SK-N-SH treated with all-trans-retinoic acid at 6 μM for 48 hours (cell line): ENCODE results near the gene BCAT1.

Experiments used
- ATAC-seq: fragments of 200-7000 bp; cut with Tn5 transposase; 3 replicates; pipeline ENCODE4 v1.9.1; 2020; ENCODE audit warnings: mild to moderate bottlenecking, moderate library complexity
- ARNTL ChIP-seq: fragments of 450-650 bp; formaldehyde crosslinking; IDR thresholded peaks from 2 replicates; pipeline ENCODE4 v1.5.0; 2020; ENCODE audit warnings: low read depth, mild to moderate bottlenecking, moderate library complexity, borderline replicate concordance
- BACH2 ChIP-seq: fragments of 250-450 bp; sonication (Bioruptor Pico); IDR thresholded peaks from 2 replicates; pipeline ENCODE4 v1.9.0; 2021; ENCODE audit warnings: mild to moderate bottlenecking, borderline replicate concordance
- CSDC2 ChIP-seq: fragments of 250-450 bp; sonication (Bioruptor Pico); IDR thresholded peaks from 2 replicates; pipeline ENCODE4 v1.5.0; 2020; ENCODE audit warnings: mild to moderate bottlenecking, moderate library complexity
- ESRRG ChIP-seq: fragments of 250-450 bp; sonication (Bioruptor Pico); IDR thresholded peaks from 2 replicates; pipeline ENCODE4 v1.6.1; 2021; ENCODE audit warnings: mild to moderate bottlenecking
- GLIS3 ChIP-seq: fragments of 250-450 bp; sonication (Bioruptor Pico); IDR thresholded peaks from 2 replicates; pipeline ENCODE4 v1.5.0; 2020; ENCODE audit warnings: mild to moderate bottlenecking, moderate library complexity
- ISL1 ChIP-seq: fragments of 250-450 bp; sonication (Bioruptor Pico); IDR thresholded peaks from 2 replicates; pipeline ENCODE4 v2.1.2; 2022; ENCODE audit warnings: mild to moderate bottlenecking, moderate library complexity
- OSR1 ChIP-seq: fragments of 250-450 bp; sonication (Bioruptor Pico); IDR thresholded peaks from 2 replicates; pipeline ENCODE4 v1.8.0; 2022; ENCODE audit warnings: moderate library complexity, mild to moderate bottlenecking, inconsistent platforms
- PPARA ChIP-seq: fragments of 250-450 bp; sonication (Bioruptor Pico); IDR thresholded peaks from 2 replicates; pipeline ENCODE4 v1.5.0; 2020; ENCODE audit warnings: mild to moderate bottlenecking, borderline replicate concordance
- RARB ChIP-seq: fragments of 250-450 bp; sonication (Bioruptor Pico); IDR thresholded peaks from 2 replicates; pipeline ENCODE4 v1.8.0; 2021; ENCODE audit warnings: mild to moderate bottlenecking, moderate library complexity
- SNAI2 ChIP-seq: fragments of 250-450 bp; sonication (Bioruptor Pico); IDR thresholded peaks from 2 replicates; pipeline ENCODE4 v1.5.0; 2020; ENCODE audit warnings: mild to moderate bottlenecking, moderate library complexity
- TCF4 ChIP-seq: fragments of 250-450 bp; sonication (Bioruptor Pico); IDR thresholded peaks from 2 replicates; pipeline ENCODE4 v1.8.0; 2021; ENCODE audit warnings: mild to moderate bottlenecking, moderate library complexity, borderline replicate concordance
- TOX ChIP-seq: fragments of 250-450 bp; sonication (Bioruptor Pico); IDR thresholded peaks from 2 replicates; pipeline ENCODE4 v1.8.0; 2021; ENCODE audit warnings: mild to moderate bottlenecking, moderate library complexity, borderline replicate concordance
- ZC3H10 ChIP-seq: fragments of 250-450 bp; sonication (Bioruptor Pico); IDR thresholded peaks from 2 replicates; pipeline ENCODE4 v1.5.1; 2021; ENCODE audit warnings: mild to moderate bottlenecking, moderate library complexity
- ZFP3 ChIP-seq: fragments of 250-450 bp; sonication (Bioruptor Pico); IDR thresholded peaks from 2 replicates; pipeline ENCODE4 v1.5.0; 2020; ENCODE audit warnings: mild to moderate bottlenecking, moderate library complexity
- ZFP30 ChIP-seq: fragments of 450-650 bp; formaldehyde crosslinking; IDR thresholded peaks from 2 replicates; pipeline ENCODE4 v1.5.0; 2022; ENCODE audit warnings: mild to moderate bottlenecking, moderate library complexity
- ZNF565 ChIP-seq: fragments of 450-650 bp; formaldehyde crosslinking; conservative IDR thresholded peaks from 2 replicates; pipeline ENCODE4 v1.5.0; 2020; ENCODE audit warnings: low read depth, mild to moderate bottlenecking, moderate library complexity
- ZNF70 ChIP-seq: fragments of 450-650 bp; formaldehyde crosslinking; IDR thresholded peaks from 2 replicates; pipeline ENCODE4 v1.5.0; 2020; ENCODE audit warnings: mild to moderate bottlenecking, moderate library complexity
- ZNF8 ChIP-seq: fragments of 450-650 bp; formaldehyde crosslinking; IDR thresholded peaks from 2 replicates; pipeline ENCODE4 v1.5.0; 2020; ENCODE audit warnings: mild to moderate bottlenecking, moderate library complexity
- TF ChIP-seq, protein P1 (sequence below): fragments of 250-450 bp; sonication (Bioruptor Pico); IDR thresholded peaks from 2 replicates; pipeline ENCODE4 v1.5.1; 2020; ENCODE audit warnings: low read depth, mild to moderate bottlenecking, moderate library complexity
- TF ChIP-seq, protein P2 (sequence below): fragments of 250-450 bp; sonication (Bioruptor Pico); IDR thresholded peaks from 2 replicates; pipeline ENCODE4 v1.5.0; 2020; ENCODE audit warnings: mild to moderate bottlenecking, moderate library complexity
- TF ChIP-seq, protein P3 (sequence below): fragments of 250-450 bp; sonication (Bioruptor Pico); IDR thresholded peaks from 2 replicates; pipeline ENCODE4 v1.5.1; 2021; ENCODE audit warnings: mild to moderate bottlenecking, moderate library complexity

The BCAT1 gene

DNA sequence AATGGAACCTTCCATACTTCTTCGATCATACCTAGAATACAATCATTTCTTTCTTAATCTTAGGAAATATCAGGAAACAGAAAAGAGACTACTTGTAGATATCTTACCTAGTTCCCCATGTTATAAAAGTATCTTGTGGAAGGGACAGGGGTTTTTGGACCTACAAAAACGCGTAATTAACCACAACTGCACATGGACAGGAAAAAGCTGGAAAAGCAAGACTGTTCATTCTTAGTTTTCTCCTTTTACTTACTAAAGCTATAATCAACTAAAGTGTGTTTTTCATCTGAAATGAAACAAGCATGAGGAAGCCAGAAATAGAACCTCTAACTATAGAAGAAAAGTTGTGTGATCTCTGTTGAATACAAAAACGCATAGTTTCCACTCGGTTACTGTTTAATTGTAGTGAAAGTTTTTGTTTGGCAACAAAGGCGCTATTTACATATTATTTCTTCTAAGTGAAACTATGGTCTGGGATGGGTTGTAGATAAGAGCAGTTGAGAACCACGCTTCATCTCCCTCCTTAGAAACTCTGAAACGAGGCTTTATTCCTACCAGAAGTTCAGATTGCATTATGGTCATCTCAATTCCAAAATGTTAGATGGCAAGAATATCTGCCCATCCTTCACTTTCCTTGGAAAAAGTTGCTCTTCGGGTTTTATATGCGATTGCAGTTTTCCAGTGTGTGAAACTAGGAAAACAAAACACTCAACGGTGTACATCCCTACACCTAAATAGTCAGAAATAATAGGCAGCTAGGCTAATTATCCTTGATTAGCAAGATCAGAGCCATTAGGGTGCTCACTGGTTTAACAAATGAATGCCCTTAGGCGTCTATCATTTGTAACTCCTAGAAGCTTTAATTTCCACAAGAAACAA is 1.1 kb downstream of the BCAT1 start (continued):
- TF ChIP-seq GLIS3 = no peak
- TF ChIP-seq TOX (CRISPR knock-in tag) = no peak
- TF ChIP-seq ISL1 (CRISPR knock-in tag) = no peak
- TF ChIP-seq ZC3H10 (CRISPR knock-in tag) = no peak
- TF ChIP-seq, protein P1, sequence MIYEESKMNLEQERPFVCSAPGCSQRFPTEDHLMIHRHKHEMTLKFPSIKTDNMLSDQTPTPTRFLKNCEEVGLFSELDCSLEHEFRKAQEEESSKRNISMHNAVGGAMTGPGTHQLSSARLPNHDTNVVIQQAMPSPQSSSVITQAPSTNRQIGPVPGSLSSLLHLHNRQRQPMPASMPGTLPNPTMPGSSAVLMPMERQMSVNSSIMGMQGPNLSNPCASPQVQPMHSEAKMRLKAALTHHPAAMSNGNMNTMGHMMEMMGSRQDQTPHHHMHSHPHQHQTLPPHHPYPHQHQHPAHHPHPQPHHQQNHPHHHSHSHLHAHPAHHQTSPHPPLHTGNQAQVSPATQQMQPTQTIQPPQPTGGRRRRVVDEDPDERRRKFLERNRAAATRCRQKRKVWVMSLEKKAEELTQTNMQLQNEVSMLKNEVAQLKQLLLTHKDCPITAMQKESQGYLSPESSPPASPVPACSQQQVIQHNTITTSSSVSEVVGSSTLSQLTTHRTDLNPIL (CRISPR knock-in tag) = no peak
- TF ChIP-seq CSDC2 = no peak
- TF ChIP-seq ESRRG = no peak
- no peak for TF ChIP-seq ZFP3 (CRISPR knock-in tag)
- no peak for TF ChIP-seq PPARA (CRISPR knock-in tag)
- TF ChIP-seq ZNF70 (CRISPR knock-in tag) = no peak
- TF ChIP-seq ZNF565 (CRISPR knock-in tag) = no peak
- no peak for TF ChIP-seq SNAI2 (CRISPR knock-in tag)

DNA sequence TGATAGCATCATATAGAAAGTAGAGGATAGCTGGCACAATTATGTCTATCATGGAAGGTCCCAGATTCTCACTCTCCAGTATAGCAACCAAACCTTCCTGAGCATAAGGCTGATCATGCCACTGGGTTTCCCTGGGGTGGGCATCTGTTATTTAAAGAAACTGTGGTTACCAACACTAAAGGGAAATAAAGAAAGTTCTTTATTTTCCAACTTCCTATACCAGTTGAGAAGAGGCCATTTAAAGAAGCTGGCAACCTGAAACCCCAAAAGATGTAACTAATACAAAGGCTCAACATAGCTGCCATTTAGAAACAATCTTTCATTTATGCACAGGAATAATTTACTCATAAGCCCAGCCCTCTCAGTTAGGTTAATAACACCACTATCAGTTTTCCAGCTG is 3.1 kb downstream of the BCAT1 start:
- ATAC-seq = no peak
- TF ChIP-seq ZNF8 (CRISPR knock-in tag) (no peak), ZC3H10 (CRISPR knock-in tag) (no peak), ARNTL (CRISPR knock-in tag) (no peak), ZFP3 (CRISPR knock-in tag) (no peak), ZNF70 (CRISPR knock-in tag) (no peak), TCF4 (CRISPR knock-in tag) (no peak), ZFP30 (CRISPR knock-in tag) (no peak)
- TF ChIP-seq, protein P1 (CRISPR knock-in tag) = no peak
- TF ChIP-seq, protein P2, sequence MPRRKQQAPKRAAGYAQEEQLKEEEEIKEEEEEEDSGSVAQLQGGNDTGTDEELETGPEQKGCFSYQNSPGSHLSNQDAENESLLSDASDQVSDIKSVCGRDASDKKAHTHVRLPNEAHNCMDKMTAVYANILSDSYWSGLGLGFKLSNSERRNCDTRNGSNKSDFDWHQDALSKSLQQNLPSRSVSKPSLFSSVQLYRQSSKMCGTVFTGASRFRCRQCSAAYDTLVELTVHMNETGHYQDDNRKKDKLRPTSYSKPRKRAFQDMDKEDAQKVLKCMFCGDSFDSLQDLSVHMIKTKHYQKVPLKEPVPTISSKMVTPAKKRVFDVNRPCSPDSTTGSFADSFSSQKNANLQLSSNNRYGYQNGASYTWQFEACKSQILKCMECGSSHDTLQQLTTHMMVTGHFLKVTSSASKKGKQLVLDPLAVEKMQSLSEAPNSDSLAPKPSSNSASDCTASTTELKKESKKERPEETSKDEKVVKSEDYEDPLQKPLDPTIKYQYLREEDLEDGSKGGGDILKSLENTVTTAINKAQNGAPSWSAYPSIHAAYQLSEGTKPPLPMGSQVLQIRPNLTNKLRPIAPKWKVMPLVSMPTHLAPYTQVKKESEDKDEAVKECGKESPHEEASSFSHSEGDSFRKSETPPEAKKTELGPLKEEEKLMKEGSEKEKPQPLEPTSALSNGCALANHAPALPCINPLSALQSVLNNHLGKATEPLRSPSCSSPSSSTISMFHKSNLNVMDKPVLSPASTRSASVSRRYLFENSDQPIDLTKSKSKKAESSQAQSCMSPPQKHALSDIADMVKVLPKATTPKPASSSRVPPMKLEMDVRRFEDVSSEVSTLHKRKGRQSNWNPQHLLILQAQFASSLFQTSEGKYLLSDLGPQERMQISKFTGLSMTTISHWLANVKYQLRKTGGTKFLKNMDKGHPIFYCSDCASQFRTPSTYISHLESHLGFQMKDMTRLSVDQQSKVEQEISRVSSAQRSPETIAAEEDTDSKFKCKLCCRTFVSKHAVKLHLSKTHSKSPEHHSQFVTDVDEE (CRISPR knock-in tag) = no peak
- TF ChIP-seq, protein P3, sequence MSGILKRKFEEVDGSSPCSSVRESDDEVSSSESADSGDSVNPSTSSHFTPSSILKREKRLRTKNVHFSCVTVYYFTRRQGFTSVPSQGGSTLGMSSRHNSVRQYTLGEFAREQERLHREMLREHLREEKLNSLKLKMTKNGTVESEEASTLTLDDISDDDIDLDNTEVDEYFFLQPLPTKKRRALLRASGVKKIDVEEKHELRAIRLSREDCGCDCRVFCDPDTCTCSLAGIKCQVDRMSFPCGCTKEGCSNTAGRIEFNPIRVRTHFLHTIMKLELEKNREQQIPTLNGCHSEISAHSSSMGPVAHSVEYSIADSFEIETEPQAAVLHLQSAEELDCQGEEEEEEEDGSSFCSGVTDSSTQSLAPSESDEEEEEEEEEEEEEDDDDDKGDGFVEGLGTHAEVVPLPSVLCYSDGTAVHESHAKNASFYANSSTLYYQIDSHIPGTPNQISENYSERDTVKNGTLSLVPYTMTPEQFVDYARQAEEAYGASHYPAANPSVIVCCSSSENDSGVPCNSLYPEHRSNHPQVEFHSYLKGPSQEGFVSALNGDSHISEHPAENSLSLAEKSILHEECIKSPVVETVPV (CRISPR knock-in tag) = no peak

DNA sequence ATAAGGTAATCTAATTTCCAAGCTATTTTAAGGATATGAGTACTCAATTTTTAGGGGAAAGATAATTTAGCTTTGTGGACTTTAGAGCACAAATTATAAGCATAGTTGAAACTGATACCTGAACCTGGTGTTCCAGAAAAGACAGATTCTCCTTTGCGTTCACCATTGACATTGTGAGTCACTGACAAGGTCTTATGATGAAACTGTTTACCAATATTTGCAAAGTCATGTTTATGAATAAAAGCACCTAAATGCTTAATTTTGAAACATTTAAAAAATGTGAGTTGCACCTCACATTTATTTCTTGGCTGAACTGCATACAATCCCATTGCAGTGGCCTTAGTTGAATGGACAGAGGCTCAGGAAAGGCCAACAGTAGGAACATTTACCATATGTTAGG is 3.9 kb downstream of the BCAT1 start:
- ATAC-seq = no peak
- TF ChIP-seq, protein P2 (CRISPR knock-in tag) = no peak
- TF ChIP-seq, protein P1 (CRISPR knock-in tag) = no peak
- TF ChIP-seq CSDC2 (no peak), TCF4 (CRISPR knock-in tag) (no peak), TOX (CRISPR knock-in tag) (no peak), ZFP30 (CRISPR knock-in tag) (no peak), ZFP3 (CRISPR knock-in tag) (no peak), OSR1 (CRISPR knock-in tag) (no peak), SNAI2 (CRISPR knock-in tag) (no peak), BACH2 (CRISPR knock-in tag) (no peak), ESRRG (no peak), ZC3H10 (CRISPR knock-in tag) (no peak), ZNF70 (CRISPR knock-in tag) (no peak), ISL1 (CRISPR knock-in tag) (no peak), RARB (no peak), ZNF565 (CRISPR knock-in tag) (no peak), ZNF8 (CRISPR knock-in tag) (no peak)
- TF ChIP-seq, protein P3 (CRISPR knock-in tag) = no peak
